ENCODE results near the gene PPP1R13B. TPM values are rescaled to one million over a fixed set of nuclear protein-coding genes. Genes with fewer than 3 reads are reported as not detected.
"Not testable (repeated sequence)": the region's sequence is repeated elsewhere in the genome, so short reads cannot be mapped to it uniquely, and the experiment has no call there.

Gene PPP1R13B
- polyA plus RNA-seq, 1 donor (not counting 4 experiments of a cell fraction or from before 2014, with no cell fraction given) = 7.7 TPM

DNA sequence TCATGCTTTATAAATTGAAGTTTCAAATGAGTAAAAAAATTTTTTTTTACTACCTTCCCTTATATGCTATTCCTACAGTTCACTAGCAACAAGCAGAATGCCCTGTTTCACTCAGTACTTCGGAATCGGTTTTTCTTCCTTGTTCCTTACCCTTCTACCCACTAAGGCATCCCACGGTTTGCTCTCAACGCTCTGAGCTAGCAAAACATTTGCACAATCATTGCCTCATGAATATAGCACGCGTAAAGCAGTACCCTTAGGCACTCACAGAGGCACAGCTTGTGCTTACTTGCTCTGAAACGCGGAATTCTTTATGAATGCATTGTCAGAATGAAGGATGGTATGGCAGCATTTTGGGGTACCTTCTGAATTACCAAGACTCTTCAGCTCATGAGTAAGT is 45.0 kb downstream of the PPP1R13B start:
- Histone ChIP-seq H3K4me1 (ENCODE audit: control insufficient read depth, extremely low read depth, insufficient read depth, low read length) (peaks cover 33% of the 10 kb centered on the region), H4K20me1 (ENCODE audit: control insufficient read depth, extremely low read depth, insufficient read depth, low read length) (no peaks in the 10 kb centered on the region), H3K79me2 (ENCODE audit: control insufficient read depth, insufficient read depth, low read length) (peaks cover 34% of the 10 kb centered on the region), H3K9me3 (ENCODE audit: control insufficient read depth, low read depth, low read length) (no peaks in the 10 kb centered on the region), H3K4me3 (ENCODE audit: control insufficient read depth in 2 of 3, extremely low read depth in 1 of 3, insufficient read depth in 2 of 3, low read depth in 1 of 3, low read length in 3 of 3) (peak overlapping the region in 1 of 3 experiments; percentile 5), H3K9ac (ENCODE audit: control insufficient read depth, extremely low read depth, insufficient read depth, low read length) (peak overlapping the region; percentile 55), H3K27me3 (ENCODE audit: control insufficient read depth, extremely low read depth, insufficient read depth, low read length) (no peaks in the 10 kb centered on the region), H2AFZ (ENCODE audit: control insufficient read depth, low read length) (no peak overlapping the region), H3K9me1 (ENCODE audit: control insufficient read depth, extremely low read depth, insufficient read depth, low read length) (no peaks in the 10 kb centered on the region), H3K36me3 (ENCODE audit: control insufficient read depth in 2 of 2, extremely low read depth in 1 of 2, insufficient read depth in 2 of 2, low read length in 2 of 2) (no peaks in the 10 kb centered on the region), H3K27ac (ENCODE audit: control insufficient read depth, insufficient read depth, low read length) (peak overlapping the region; percentile 81), H3K4me2 (ENCODE audit: control insufficient read depth, extremely low read depth, insufficient read depth, low read depth, low read length) (peak overlapping the region; percentile 54)
- dilution Hi-C loops (cut with MboI; ENCODE audit: extremely low pct_ligation_motif_present, low sequenced_read_pairs) = no loop called here
- DNase-seq (ENCODE audit: low read depth, low spot score) = peak; percentile 45
- TF ChIP-seq, protein P1, sequence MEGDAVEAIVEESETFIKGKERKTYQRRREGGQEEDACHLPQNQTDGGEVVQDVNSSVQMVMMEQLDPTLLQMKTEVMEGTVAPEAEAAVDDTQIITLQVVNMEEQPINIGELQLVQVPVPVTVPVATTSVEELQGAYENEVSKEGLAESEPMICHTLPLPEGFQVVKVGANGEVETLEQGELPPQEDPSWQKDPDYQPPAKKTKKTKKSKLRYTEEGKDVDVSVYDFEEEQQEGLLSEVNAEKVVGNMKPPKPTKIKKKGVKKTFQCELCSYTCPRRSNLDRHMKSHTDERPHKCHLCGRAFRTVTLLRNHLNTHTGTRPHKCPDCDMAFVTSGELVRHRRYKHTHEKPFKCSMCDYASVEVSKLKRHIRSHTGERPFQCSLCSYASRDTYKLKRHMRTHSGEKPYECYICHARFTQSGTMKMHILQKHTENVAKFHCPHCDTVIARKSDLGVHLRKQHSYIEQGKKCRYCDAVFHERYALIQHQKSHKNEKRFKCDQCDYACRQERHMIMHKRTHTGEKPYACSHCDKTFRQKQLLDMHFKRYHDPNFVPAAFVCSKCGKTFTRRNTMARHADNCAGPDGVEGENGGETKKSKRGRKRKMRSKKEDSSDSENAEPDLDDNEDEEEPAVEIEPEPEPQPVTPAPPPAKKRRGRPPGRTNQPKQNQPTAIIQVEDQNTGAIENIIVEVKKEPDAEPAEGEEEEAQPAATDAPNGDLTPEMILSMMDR (optimal IDR thresholded peaks at IDR 0.05 in 1 of 3, IDR thresholded peaks at IDR 0.05 in 1 of 3, conservative IDR thresholded peaks at IDR 0.05 in 1 of 3; ENCODE audit: extremely low read depth in 1 of 3, insufficient read depth in 2 of 3, low read length in 3 of 3) = no peak
- no peak for TF ChIP-seq EZH2 (IDR thresholded peaks at IDR 0.05; ENCODE audit: low read length)
- FAIRE-seq = peak; percentile 94

DNA sequence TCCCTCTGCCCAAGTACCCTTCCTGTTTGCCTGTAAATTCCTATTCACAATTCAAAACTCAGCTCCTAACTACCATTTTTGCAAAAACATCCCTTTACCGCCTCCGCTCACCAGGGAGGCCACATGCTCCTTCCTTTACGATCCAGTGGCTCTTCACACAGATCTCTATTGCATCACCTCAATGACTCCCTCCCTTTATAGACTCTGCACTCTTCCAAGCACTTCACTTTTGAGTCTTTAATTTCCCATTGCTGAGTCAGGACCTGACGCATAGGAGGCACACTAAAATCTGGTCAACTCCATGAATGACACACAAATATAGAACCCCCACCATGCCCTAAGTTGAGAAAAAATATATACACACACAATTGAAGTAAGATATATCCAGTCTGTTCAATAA is 45.9 kb downstream of the PPP1R13B start:
- Histone ChIP-seq H3K4me1 (ENCODE audit: control insufficient read depth, extremely low read depth, insufficient read depth, low read length) (peaks cover 33% of the 10 kb centered on the region), H3K4me3 (ENCODE audit: control insufficient read depth in 2 of 3, extremely low read depth in 1 of 3, insufficient read depth in 2 of 3, low read depth in 1 of 3, low read length in 3 of 3) (no peak overlapping the region), H3K4me2 (ENCODE audit: control insufficient read depth, extremely low read depth, insufficient read depth, low read depth, low read length) (peak overlapping the region; percentile 54), H3K27me3 (ENCODE audit: control insufficient read depth, extremely low read depth, insufficient read depth, low read length) (no peaks in the 10 kb centered on the region), H3K9me1 (ENCODE audit: control insufficient read depth, extremely low read depth, insufficient read depth, low read length) (no peaks in the 10 kb centered on the region), H3K27ac (ENCODE audit: control insufficient read depth, insufficient read depth, low read length) (peak overlapping the region; percentile 81), H2AFZ (ENCODE audit: control insufficient read depth, low read length) (no peak overlapping the region), H3K36me3 (ENCODE audit: control insufficient read depth in 2 of 2, extremely low read depth in 1 of 2, insufficient read depth in 2 of 2, low read length in 2 of 2) (peaks cover 0 to under 1% of the 10 kb centered on the region in 2 experiments), H3K79me2 (ENCODE audit: control insufficient read depth, insufficient read depth, low read length) (peaks cover 26% of the 10 kb centered on the region), H3K9me3 (ENCODE audit: control insufficient read depth, low read depth, low read length) (no peaks in the 10 kb centered on the region), H3K9ac (ENCODE audit: control insufficient read depth, extremely low read depth, insufficient read depth, low read length) (peak overlapping the region; percentile 39), H4K20me1 (ENCODE audit: control insufficient read depth, extremely low read depth, insufficient read depth, low read length) (no peaks in the 10 kb centered on the region)
- peak; percentile 79 for FAIRE-seq
- dilution Hi-C loops (cut with MboI; ENCODE audit: extremely low pct_ligation_motif_present, low sequenced_read_pairs) = no loop called here
- TF ChIP-seq EZH2 (IDR thresholded peaks at IDR 0.05; ENCODE audit: low read length) = no peak
- TF ChIP-seq, protein P1 (optimal IDR thresholded peaks at IDR 0.05 in 1 of 3, IDR thresholded peaks at IDR 0.05 in 1 of 3, conservative IDR thresholded peaks at IDR 0.05 in 1 of 3; ENCODE audit: extremely low read depth in 1 of 3, insufficient read depth in 2 of 3, low read length in 3 of 3) = no peak
- DNase-seq (ENCODE audit: low read depth, low spot score) = peak; percentile 70

DNA sequence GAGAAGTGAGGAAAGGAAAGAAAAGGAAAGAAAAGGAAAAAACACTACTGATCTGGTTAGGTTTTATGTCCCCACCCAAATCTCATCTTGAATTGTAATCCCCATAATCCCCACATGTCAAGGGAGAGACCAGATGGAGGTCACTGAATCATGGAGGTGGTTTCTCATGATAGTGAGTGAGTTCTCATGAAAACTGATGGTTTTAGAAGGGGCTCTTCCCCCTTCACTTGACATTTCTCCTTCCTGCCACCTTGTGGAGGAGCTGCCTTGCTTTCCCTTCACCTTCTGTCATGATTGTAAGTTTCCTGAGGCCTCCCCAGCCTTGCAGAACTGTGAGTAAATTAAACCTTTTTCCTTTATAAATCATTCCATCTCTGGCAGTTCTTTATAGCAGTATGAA is 54.2 kb downstream of the PPP1R13B start:
- dilution Hi-C loops (cut with MboI; ENCODE audit: extremely low pct_ligation_motif_present, low sequenced_read_pairs); H4K20me1 ChIP-seq (ENCODE audit: control insufficient read depth, extremely low read depth, insufficient read depth, low read length); H3K4me1 ChIP-seq (ENCODE audit: control insufficient read depth, extremely low read depth, insufficient read depth, low read length); H2AFZ ChIP-seq (ENCODE audit: control insufficient read depth, low read length); H3K36me3 ChIP-seq (ENCODE audit: control insufficient read depth in 2 of 2, extremely low read depth in 1 of 2, insufficient read depth in 2 of 2, low read length in 2 of 2); DNase-seq (ENCODE audit: low read depth, low spot score); H3K9ac ChIP-seq (ENCODE audit: control insufficient read depth, extremely low read depth, insufficient read depth, low read length); H3K9me3 ChIP-seq (ENCODE audit: control insufficient read depth, low read depth, low read length); H3K27me3 ChIP-seq (ENCODE audit: control insufficient read depth, extremely low read depth, insufficient read depth, low read length); FAIRE-seq; H3K4me2 ChIP-seq (ENCODE audit: control insufficient read depth, extremely low read depth, insufficient read depth, low read depth, low read length); H3K9me1 ChIP-seq (ENCODE audit: control insufficient read depth, extremely low read depth, insufficient read depth, low read length); H3K27ac ChIP-seq (ENCODE audit: control insufficient read depth, insufficient read depth, low read length); H3K79me2 ChIP-seq (ENCODE audit: control insufficient read depth, insufficient read depth, low read length); H3K4me3 ChIP-seq (ENCODE audit: control insufficient read depth in 2 of 3, extremely low read depth in 1 of 3, insufficient read depth in 2 of 3, low read depth in 1 of 3, low read length in 3 of 3): not testable (repeated sequence)
